SK-N-SH treated with all-trans-retinoic acid at 6 μM for 48 hours (cell line): ENCODE results near the gene MEIOSIN.

Experiments used
- ATAC-seq: fragments of 200-7000 bp; cut with Tn5 transposase; 3 replicates; pipeline ENCODE4 v1.9.1; 2020; ENCODE audit warnings: mild to moderate bottlenecking, moderate library complexity
- ARNTL ChIP-seq: fragments of 450-650 bp; formaldehyde crosslinking; IDR thresholded peaks from 2 replicates; pipeline ENCODE4 v1.5.0; 2020; ENCODE audit warnings: low read depth, mild to moderate bottlenecking, moderate library complexity, borderline replicate concordance
- CREB5 ChIP-seq: fragments of 250-450 bp; sonication (Bioruptor Pico); IDR thresholded peaks from 2 replicates; pipeline ENCODE4 v1.5.1; 2020; ENCODE audit warnings: low read depth, mild to moderate bottlenecking, moderate library complexity
- ESRRG ChIP-seq: fragments of 250-450 bp; sonication (Bioruptor Pico); IDR thresholded peaks from 2 replicates; pipeline ENCODE4 v1.6.1; 2021; ENCODE audit warnings: mild to moderate bottlenecking
- GLIS3 ChIP-seq: fragments of 250-450 bp; sonication (Bioruptor Pico); IDR thresholded peaks from 2 replicates; pipeline ENCODE4 v1.5.0; 2020; ENCODE audit warnings: mild to moderate bottlenecking, moderate library complexity
- PPARA ChIP-seq: fragments of 250-450 bp; sonication (Bioruptor Pico); IDR thresholded peaks from 2 replicates; pipeline ENCODE4 v1.5.0; 2020; ENCODE audit warnings: mild to moderate bottlenecking, borderline replicate concordance
- RARB ChIP-seq: fragments of 250-450 bp; sonication (Bioruptor Pico); IDR thresholded peaks from 2 replicates; pipeline ENCODE4 v1.8.0; 2021; ENCODE audit warnings: mild to moderate bottlenecking, moderate library complexity
- TOX ChIP-seq: fragments of 250-450 bp; sonication (Bioruptor Pico); IDR thresholded peaks from 2 replicates; pipeline ENCODE4 v1.8.0; 2021; ENCODE audit warnings: mild to moderate bottlenecking, moderate library complexity, borderline replicate concordance
- ZC3H10 ChIP-seq: fragments of 250-450 bp; sonication (Bioruptor Pico); IDR thresholded peaks from 2 replicates; pipeline ENCODE4 v1.5.1; 2021; ENCODE audit warnings: mild to moderate bottlenecking, moderate library complexity
- ZFP3 ChIP-seq: fragments of 250-450 bp; sonication (Bioruptor Pico); IDR thresholded peaks from 2 replicates; pipeline ENCODE4 v1.5.0; 2020; ENCODE audit warnings: mild to moderate bottlenecking, moderate library complexity
- ZFP30 ChIP-seq: fragments of 450-650 bp; formaldehyde crosslinking; IDR thresholded peaks from 2 replicates; pipeline ENCODE4 v1.5.0; 2022; ENCODE audit warnings: mild to moderate bottlenecking, moderate library complexity
- ZNF565 ChIP-seq: fragments of 450-650 bp; formaldehyde crosslinking; conservative IDR thresholded peaks from 2 replicates; pipeline ENCODE4 v1.5.0; 2020; ENCODE audit warnings: low read depth, mild to moderate bottlenecking, moderate library complexity
- ZNF8 ChIP-seq: fragments of 450-650 bp; formaldehyde crosslinking; IDR thresholded peaks from 2 replicates; pipeline ENCODE4 v1.5.0; 2020; ENCODE audit warnings: mild to moderate bottlenecking, moderate library complexity
- TF ChIP-seq, protein P1 (sequence below): fragments of 250-450 bp; sonication (Bioruptor Pico); IDR thresholded peaks from 2 replicates; pipeline ENCODE4 v1.8.0; 2020; ENCODE audit warnings: mild to moderate bottlenecking, moderate library complexity, borderline replicate concordance
- TF ChIP-seq, protein P2 (sequence below): fragments of 250-450 bp; sonication (Bioruptor Pico); IDR thresholded peaks from 2 replicates; pipeline ENCODE4 v1.8.0; 2021; ENCODE audit warnings: low read depth, mild to moderate bottlenecking, moderate library complexity, borderline replicate concordance
- TF ChIP-seq, protein P3 (sequence below): fragments of 250-450 bp; sonication (Bioruptor Pico); IDR thresholded peaks from 2 replicates; pipeline ENCODE4 v1.5.0; 2020; ENCODE audit warnings: mild to moderate bottlenecking, moderate library complexity

Gene MEIOSIN

GRCh38 chr19:45758921-45759320 lies 25.7 kb downstream of the MEIOSIN start (continued):
- TF ChIP-seq ZNF8 (CRISPR knock-in tag), result no peak
- TF ChIP-seq, all 23 proteins: peak for 0

DNA sequence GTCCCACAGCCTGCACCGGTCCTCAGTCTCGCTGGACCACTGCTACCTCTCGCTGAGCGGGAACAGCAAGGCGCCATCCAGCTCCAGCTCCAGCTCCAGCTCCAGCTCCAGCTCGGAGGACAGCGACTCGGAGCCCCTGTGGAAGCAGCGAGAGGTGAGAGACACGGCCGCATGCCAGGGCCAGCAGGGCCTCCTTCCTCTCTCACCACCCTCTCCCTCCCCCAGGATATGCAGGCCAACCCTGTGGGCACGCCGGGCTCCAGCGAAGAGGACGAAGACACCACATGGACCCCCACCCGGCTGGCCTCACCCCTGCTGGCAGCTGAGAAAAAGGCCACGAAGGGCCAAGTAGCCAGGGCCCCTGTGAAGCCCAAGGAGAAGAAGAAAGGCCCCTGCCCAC lies 28.5 kb downstream of the MEIOSIN start:
- ATAC-seq, result no peak
- TF ChIP-seq TOX (CRISPR knock-in tag) (no peak), ZNF8 (CRISPR knock-in tag) (no peak), ARNTL (CRISPR knock-in tag) (no peak), ZFP3 (CRISPR knock-in tag) (no peak), ESRRG (CRISPR knock-in tag) (no peak)
- TF ChIP-seq, protein P1, sequence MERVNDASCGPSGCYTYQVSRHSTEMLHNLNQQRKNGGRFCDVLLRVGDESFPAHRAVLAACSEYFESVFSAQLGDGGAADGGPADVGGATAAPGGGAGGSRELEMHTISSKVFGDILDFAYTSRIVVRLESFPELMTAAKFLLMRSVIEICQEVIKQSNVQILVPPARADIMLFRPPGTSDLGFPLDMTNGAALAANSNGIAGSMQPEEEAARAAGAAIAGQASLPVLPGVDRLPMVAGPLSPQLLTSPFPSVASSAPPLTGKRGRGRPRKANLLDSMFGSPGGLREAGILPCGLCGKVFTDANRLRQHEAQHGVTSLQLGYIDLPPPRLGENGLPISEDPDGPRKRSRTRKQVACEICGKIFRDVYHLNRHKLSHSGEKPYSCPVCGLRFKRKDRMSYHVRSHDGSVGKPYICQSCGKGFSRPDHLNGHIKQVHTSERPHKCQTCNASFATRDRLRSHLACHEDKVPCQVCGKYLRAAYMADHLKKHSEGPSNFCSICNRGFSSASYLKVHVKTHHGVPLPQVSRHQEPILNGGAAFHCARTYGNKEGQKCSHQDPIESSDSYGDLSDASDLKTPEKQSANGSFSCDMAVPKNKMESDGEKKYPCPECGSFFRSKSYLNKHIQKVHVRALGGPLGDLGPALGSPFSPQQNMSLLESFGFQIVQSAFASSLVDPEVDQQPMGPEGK (CRISPR knock-in tag), result no peak
- TF ChIP-seq, protein P2, sequence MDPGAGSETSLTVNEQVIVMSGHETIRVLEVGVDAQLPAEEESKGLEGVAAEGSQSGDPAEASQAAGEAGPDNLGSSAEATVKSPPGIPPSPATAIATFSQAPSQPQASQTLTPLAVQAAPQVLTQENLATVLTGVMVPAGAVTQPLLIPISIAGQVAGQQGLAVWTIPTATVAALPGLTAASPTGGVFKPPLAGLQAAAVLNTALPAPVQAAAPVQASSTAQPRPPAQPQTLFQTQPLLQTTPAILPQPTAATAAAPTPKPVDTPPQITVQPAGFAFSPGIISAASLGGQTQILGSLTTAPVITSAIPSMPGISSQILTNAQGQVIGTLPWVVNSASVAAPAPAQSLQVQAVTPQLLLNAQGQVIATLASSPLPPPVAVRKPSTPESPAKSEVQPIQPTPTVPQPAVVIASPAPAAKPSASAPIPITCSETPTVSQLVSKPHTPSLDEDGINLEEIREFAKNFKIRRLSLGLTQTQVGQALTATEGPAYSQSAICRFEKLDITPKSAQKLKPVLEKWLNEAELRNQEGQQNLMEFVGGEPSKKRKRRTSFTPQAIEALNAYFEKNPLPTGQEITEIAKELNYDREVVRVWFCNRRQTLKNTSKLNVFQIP (CRISPR knock-in tag), result no peak

DNA sequence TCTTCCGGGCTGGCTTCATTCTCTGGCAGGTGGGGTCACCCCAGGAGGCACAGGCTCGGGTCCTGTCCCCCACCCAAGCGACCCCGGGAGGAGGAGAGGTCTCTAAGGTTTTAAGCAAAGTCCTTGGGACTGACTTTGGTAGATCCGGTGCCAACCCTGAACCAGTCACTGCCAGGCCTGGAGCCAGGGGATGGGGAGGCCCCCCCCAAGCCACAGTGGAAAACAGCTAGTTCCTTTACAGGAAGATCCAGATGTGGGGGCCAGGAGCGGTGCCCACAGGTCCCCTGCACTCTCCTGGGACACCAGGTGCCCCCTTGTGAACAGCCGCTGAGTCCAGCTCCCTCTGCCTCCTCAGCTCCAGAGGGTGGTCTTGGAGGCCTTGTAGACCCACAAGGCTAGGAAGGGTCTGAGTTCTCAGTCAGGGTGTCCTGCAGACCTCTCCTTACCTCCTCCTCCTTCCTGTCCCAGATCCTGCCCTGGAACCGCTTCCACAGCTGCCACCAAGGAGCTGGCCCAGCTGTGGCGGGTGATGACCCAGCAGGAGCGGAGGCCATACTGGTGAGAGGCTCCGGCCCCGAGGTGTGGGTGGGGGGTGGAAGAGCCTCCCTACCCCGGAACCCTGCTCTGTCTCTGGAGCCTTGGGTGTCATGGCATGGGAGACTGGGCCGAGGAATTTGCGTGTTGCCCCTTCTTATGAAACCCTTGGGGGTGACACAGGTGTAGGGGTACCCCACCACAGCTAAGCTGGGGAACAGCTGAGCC lies 29.8 kb downstream of the MEIOSIN start:
- TF ChIP-seq CREB5 (CRISPR knock-in tag) (no peak), ZC3H10 (CRISPR knock-in tag) (no peak), RARB (CRISPR knock-in tag) (no peak)
- ATAC-seq, result no peak

GRCh38 chr19:45763691-45764294 lies 30.6 kb downstream of the MEIOSIN start:
- ATAC-seq, result no peak
- TF ChIP-seq, protein P3, sequence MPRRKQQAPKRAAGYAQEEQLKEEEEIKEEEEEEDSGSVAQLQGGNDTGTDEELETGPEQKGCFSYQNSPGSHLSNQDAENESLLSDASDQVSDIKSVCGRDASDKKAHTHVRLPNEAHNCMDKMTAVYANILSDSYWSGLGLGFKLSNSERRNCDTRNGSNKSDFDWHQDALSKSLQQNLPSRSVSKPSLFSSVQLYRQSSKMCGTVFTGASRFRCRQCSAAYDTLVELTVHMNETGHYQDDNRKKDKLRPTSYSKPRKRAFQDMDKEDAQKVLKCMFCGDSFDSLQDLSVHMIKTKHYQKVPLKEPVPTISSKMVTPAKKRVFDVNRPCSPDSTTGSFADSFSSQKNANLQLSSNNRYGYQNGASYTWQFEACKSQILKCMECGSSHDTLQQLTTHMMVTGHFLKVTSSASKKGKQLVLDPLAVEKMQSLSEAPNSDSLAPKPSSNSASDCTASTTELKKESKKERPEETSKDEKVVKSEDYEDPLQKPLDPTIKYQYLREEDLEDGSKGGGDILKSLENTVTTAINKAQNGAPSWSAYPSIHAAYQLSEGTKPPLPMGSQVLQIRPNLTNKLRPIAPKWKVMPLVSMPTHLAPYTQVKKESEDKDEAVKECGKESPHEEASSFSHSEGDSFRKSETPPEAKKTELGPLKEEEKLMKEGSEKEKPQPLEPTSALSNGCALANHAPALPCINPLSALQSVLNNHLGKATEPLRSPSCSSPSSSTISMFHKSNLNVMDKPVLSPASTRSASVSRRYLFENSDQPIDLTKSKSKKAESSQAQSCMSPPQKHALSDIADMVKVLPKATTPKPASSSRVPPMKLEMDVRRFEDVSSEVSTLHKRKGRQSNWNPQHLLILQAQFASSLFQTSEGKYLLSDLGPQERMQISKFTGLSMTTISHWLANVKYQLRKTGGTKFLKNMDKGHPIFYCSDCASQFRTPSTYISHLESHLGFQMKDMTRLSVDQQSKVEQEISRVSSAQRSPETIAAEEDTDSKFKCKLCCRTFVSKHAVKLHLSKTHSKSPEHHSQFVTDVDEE, result no peak
- TF ChIP-seq GLIS3 (CRISPR knock-in tag) (no peak), ZFP30 (no peak), ZFP3 (CRISPR knock-in tag) (no peak), ARNTL (CRISPR knock-in tag) (no peak), PPARA (CRISPR knock-in tag) (no peak)

DNA sequence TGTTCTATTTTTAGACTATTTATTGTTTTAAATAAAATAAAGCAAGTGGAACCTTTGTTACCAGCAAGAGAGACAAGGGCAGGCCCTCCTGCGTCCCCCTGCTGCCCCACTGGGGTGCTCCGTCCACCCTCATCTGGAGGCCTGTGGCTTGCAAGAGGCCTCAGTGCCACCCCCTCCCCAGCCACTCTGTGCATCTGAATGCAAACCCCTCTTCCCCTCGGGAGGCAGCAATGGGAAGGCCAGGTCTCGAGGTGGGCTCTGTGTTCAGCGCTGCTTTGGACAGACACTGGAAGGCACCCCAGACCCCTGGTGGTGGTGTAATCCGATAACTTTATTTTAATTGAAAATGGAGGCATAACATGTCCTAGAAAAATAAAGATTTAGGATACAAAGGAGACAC lies 31.2 kb downstream of the MEIOSIN start:
- ATAC-seq, result no peak
- TF ChIP-seq ZNF565 (CRISPR knock-in tag), result no peak
